HG03558 (cell line): ENCODE measurements around the gene ZNF334.

Source experiments
- ATAC-seq: cut with Tn5 transposase; IDR thresholded peaks from one replicate; pipeline ENCODE4 v1.9.1; 2021; ENCODE audit warnings: moderate number of reproducible peaks; ENCODE audit not compliant: unreplicated experiment; ENCODE audit errors: extremely low read depth

Gene ZNF334

DNA sequence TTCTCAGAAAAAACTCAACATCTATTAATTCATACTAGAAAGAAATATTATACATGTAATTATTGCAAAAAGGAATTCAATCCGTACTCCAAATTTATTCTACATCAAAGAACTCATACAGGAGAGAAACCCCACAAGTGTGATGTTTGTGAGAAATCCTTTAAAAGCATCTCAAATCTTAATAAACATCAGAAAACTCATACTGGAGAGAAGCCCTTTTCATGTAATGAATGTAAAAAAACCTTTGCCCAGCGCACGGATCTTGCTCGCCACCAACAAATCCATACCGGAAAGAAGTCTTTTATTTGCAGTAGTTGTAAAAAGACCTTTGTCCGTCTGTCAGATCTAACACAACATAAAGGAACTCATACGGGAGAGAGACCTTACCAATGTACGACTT lies 22.0 kb downstream of the ZNF334 start:
- no peak for ATAC-seq

DNA sequence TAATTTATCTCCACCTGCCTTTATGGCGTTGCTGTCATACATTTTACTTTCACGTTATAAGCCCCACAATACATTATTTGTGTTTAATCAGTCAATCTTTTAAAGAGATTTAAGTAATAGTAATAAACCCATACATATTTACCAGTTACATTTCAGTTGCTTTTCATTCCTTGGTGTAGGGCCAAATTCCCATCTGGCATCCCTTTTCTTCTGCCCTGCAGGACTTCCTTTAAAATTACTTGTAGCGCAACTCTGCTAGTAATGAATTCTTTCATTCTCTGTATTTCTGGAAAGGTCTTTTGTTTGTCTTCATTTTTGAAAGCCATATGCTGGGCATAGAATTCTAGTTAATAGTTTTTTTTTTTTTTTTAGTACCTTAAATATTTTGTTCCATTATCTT lies 24.9 kb downstream of the ZNF334 start:
- ATAC-seq, result no peak

DNA sequence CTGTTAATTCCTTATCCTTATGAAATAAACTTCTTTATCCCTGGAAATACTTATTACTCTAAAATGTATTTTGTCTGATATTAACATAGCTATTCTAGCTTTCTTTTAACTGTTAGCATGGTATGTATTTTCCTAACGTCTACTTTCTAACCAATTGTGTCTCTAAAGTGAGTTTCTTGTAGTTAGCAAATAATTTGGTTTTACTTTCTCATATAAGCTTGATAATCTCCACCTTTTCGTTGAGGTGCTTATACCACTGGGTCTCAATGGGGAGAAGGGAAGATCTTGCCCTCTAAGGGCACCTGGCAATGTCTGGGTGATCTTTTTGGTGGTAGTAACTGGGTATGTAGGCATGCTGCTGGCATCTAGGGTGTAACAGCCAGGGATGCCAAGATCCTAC lies 25.7 kb downstream of the ZNF334 start:
- ATAC-seq, result no peak

- no peak for ATAC-seq
These were observed 27.9 kb downstream of the ZNF334 start for GRCh38 chr20:46485431-46485830.

DNA sequence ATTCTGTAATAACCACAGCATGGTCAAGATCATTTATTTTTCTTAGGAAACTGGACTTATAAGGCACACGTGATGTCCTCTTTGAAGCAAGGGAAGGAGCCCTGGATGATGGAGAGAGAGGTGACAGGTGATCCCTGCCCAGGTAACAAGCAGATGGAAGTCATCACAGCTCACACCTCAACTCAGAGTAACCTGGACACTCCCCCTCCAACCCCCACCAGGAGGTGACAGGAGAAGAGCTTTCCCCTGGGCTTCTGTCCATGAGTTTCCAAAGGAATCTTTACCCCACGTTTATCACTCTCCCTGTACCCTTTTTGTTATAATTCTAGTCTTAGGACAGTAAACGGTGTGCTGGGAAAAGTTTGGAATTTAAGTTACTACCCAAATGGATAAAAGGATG lies 28.4 kb downstream of the ZNF334 start:
- no peak for ATAC-seq

DNA sequence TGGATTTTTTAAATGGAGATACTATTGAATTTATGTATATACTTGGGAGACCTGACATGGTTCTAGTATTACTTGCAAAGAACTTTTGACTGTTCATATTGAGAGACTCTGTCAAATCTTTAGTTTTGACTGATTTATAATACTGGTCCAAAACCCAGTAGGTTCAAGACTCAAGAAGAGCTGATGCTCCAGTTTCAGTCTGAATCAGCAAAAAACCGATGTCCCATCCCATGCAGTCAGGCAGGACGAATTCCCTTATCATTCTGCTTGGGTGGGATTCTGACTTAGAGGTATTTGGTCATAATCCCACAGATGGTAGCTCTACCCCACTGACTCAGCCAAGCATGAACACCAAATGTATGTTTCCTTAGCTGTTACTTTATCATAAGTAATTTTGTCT lies 29.5 kb downstream of the ZNF334 start:
- no peak for ATAC-seq

DNA sequence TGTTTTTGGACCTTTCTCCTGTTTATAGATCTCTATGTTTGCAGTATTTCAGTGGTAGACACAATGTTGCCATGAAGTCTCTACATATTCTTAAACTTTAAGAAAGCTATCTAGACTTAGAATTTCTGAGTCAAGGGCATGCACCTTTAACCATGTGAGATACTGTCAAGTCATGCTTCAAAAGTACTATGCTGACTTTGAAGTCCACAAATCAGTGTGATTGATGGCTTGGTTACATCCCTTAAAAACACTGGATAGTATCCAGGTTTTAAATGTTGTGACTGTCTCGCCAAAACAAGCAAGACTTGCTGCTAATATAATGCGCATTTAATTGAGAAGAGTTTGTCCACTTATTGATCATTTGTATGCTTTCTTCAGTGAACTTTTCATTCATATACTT lies 30.5 kb downstream of the ZNF334 start:
- no peak for ATAC-seq

DNA sequence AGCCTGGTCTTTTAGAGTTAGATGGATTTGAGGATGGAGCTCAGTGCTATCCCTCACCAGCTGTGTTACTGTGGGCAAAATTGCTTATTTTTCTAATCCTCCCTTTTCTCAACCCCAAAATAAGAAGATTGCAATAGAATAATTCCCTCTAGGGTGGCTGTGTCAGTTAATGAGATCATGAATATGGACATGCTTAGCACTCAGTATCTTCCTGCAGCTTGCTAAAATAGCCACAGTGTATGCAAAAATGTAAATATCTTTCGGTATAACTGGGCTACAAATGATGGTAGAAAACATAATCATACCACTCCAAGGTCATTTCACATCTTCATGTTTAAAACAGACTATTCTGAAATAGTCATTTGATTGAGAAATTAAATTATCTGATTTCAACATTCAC lies 35.7 kb downstream of the ZNF334 start:
- no peak for ATAC-seq

GRCh38 chr20:46477225-46477624 lies 36.1 kb downstream of the ZNF334 start:
- no peak for ATAC-seq

DNA sequence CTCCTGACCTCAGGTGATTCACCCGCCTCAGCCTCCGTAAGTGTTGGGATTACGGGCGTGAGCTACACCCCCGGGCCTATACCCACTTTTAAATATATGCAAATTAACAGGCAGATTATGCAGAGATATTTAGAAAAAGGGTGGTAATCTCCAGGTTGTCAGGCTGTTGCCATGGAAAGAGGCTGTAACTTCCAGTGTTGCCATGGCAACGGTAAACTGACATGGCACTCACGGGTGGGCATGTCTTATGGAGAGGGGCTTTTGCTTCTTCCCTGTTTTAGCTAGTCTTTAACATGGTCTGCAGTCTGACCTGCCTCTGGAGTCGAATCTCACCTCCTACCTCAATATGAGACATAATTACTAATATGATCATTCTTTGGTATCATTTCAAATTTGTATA lies 44.9 kb downstream of the ZNF334 start:
- no peak for ATAC-seq

DNA sequence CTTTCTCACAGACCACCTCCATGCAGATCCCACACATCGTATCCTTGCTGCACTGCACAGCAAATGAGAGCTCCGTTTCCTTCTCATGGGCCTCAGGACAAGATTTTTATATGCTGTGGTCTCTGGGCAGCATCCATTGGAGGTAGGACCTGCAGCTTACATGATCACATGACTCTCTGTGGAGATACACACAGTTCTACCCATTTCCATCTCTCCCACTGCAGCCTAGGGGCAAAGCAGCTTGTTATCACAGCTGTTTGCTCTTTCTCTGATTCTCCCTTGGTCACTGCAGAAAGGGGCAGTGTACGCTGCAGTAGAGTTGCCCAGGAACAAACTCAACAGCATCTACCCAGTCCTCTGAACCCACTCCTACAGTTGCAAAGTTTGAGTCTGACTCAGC lies 48.9 kb downstream of the ZNF334 start:
- ATAC-seq, result no peak

- ATAC-seq, result no peak
These were observed 49.5 kb downstream of the ZNF334 start for GRCh38 chr20:46463852-46464251.

GRCh38 chr20:46461808-46462207 lies 51.6 kb downstream of the ZNF334 start:
- ATAC-seq, result no peak

GRCh38 chr20:46458866-46459750 lies 54.3 kb downstream of the ZNF334 start:
- no peak for ATAC-seq

GRCh38 chr20:46456255-46457028 lies 56.9 kb downstream of the ZNF334 start:
- ATAC-seq, result no peak

GRCh38 chr20:46455729-46456128 lies 57.6 kb downstream of the ZNF334 start:
- no peak for ATAC-seq
